IPS-NIHi11 (cell line): Measurements from ENCODE around the gene HSPA4L.
A peak's percentile ranks its signal among the peaks of the same experiment; 100 is the strongest.

Experiments
- DNase-seq: peaks from one replicate; pipeline ENCODE4 v3.0.0; 2012; ENCODE audit warnings: mixed read lengths, low spot score

HSPA4L gene

DNA sequence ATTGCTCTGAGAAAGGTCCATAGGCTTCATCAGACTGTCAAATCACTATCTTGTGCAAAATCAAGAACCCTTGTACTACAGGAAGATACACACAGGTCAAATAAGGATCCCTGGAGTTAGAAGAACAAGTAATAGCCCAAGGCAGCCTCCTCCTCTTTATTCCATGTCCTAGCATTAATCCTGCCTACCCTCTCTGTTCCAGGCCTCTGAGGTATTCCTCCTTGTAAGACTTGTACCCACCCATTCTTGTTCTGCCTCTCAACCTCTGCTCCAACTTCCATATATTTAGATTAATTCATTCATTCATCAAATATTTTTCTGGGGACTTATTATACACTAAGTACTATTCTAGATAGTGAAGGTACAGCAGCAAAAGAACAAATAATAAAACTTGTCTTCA lies 88.2 kb downstream of the HSPA4L start:
- DNase-seq: no peak

- DNase-seq: no peak
Measured at GRCh38 chr4:127870688-127871087, 88.6 kb downstream of the HSPA4L start.

- no peak for DNase-seq
Measured at GRCh38 chr4:127875791-127876190, 93.7 kb downstream of the HSPA4L start.

- peak; percentile 94 for DNase-seq
Measured at GRCh38 chr4:127880763-127881562, 98.8 kb downstream of the HSPA4L start, which contains the start of gene PLK4. Gene PLK4, plus strand, starts transcription at chr4:127880893. Its CDS starts 242 bp downstream, at chr4:127881135.

GRCh38 chr4:127881563-127881864 lies 99.4 kb downstream of the HSPA4L start:
- DNase-seq: no peak

DNA sequence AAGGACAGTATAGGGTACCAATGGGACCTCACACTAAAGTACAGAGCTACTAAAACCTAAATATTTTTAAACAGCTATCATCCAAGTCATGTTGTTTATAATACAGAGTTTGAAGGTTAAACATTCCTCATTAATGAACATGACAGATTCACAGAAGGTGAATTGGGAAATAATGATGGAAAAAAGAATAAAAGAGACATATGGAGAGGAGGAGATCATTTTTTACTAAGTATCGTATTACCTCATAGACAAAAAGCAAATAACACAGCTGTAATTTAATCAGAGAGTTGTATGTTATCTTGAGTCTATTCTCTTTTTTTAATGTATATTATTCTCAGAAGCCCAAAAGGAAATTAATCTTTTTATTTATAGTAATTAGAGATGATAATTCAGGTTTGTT lies 106.4 kb downstream of the HSPA4L start:
- no peak for DNase-seq

GRCh38 chr4:127889903-127890302 lies 107.8 kb downstream of the HSPA4L start:
- DNase-seq: no peak
